AG10803 (cell line): Measurements from ENCODE around the gene ARHGEF11.

ENCODE experiments used
- DNase-seq: peaks from one replicate; pipeline ENCODE4 v3.0.0; 2010; ENCODE audit warnings: low read depth
- H3K4me3 ChIP-seq: 2 replicates; pipeline ENCODE4 v1.5.1; 2011; ENCODE audit warnings: mild to moderate bottlenecking, low read length, control low read depth
- TF ChIP-seq, protein P1 (sequence below): conservative IDR thresholded peaks from 2 replicates; pipeline ENCODE4 v1.5.1; 2011; ENCODE audit warnings: mild to moderate bottlenecking, low read length, control low read depth, inconsistent platforms

Gene ARHGEF11

GRCh38 chr1:157004806-157005205, 40.7 kb downstream of the ARHGEF11 start:
- DNase-seq: peak; percentile 45
- TF ChIP-seq, protein P1, sequence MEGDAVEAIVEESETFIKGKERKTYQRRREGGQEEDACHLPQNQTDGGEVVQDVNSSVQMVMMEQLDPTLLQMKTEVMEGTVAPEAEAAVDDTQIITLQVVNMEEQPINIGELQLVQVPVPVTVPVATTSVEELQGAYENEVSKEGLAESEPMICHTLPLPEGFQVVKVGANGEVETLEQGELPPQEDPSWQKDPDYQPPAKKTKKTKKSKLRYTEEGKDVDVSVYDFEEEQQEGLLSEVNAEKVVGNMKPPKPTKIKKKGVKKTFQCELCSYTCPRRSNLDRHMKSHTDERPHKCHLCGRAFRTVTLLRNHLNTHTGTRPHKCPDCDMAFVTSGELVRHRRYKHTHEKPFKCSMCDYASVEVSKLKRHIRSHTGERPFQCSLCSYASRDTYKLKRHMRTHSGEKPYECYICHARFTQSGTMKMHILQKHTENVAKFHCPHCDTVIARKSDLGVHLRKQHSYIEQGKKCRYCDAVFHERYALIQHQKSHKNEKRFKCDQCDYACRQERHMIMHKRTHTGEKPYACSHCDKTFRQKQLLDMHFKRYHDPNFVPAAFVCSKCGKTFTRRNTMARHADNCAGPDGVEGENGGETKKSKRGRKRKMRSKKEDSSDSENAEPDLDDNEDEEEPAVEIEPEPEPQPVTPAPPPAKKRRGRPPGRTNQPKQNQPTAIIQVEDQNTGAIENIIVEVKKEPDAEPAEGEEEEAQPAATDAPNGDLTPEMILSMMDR: no peak
- no peak overlapping the region for H3K4me3 ChIP-seq

DNA sequence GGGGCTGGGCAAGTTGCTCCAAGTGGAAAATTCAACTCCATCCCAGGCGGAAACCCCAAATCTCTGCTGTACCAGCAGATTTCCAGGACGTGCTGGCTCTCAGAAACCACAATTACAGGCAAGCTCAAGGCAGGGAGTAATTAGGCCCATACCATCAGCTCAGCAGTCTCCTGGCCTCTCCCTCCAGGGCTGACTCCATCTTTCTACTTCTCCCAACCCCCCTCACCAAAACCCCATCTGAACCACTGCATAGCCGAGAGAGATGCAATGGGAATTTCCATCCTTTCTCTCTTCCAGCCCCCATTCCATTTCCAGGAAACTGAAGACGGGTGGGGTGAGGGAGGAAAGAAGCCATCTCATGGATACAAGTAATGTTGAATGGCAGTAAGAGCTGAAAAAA, 41.2 kb downstream of the ARHGEF11 start:
- no peak overlapping the region for H3K4me3 ChIP-seq
- DNase-seq: peak; percentile 29
- TF ChIP-seq, protein P1: no peak

- no peak overlapping the region for H3K4me3 ChIP-seq
- TF ChIP-seq, protein P1: no peak
- DNase-seq: peak; percentile 26
These were observed 44.2 kb downstream of the ARHGEF11 start for GRCh38 chr1:157001304-157001703.

GRCh38 chr1:157000686-157001085, 44.9 kb downstream of the ARHGEF11 start:
- H3K4me3 ChIP-seq: no peak overlapping the region
- TF ChIP-seq, protein P1: no peak
- DNase-seq: no peak

DNA sequence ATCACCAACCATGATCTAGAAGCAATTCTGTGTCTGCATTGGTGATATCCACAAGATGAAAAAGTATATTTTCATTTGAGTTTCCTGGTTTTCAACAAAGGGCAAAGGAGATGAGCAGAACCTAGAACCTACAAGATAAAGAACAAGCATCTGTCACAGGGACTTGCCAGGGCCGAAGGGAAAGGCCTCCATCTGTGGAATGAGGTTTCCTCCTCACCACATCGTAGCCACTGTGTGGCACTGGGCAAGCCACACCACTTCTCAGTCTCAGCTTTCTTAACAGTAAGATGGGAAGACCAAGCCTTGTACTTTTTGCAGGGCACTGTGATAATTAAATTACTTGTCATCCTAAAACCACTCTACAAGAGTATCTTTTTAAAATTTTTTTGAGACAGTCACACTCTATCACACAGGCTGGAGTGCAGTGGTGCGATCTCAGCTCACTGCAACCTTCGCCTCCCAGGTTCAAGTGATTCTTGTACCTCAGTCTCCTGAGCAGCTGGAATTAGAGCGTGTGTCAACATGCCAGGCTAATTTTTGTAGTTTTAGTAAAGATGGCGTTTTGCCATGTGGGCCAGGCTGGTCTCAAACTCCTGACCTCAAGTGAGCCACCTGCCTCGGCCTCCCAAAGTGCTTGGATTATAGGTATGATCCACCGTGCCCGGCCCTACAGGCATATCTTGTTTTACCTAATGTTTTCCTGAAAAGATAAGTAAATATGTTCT, 45.8 kb downstream of the ARHGEF11 start:
- no peak for DNase-seq
- no peak overlapping the region for H3K4me3 ChIP-seq
- TF ChIP-seq, protein P1: no peak

DNA sequence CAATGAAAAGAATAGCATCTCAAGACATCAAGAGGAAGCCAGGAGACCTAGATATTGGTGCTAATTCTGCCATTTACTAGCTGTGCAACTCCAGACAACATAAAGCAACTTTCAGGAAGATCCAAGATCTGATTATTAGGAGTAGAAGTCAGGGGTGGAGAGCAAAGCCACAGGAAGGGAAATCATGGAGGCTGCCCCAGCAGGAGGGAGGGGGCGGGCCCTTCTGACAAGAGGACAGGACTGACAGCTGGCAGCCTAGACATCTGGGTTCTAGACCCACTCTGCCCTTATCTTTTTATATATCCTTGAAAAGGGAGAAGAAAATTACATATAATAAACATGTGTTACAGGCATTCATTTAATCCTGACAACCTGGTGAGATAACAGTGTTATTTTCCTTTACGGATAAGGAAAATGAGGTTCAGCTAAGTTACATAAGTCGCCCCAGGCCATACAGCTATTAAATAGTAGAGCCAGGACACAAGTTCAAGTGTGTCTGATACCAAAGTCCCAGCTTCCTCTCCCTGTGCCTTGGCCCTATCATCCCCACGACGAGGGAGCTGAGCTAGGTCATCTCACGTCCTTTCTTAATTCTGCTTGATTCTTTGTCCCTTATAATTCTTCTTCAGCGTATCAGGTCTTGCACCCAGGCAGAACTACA, 46.6 kb downstream of the ARHGEF11 start:
- no peak for DNase-seq
- no peak overlapping the region for H3K4me3 ChIP-seq
- TF ChIP-seq, protein P1: no peak

DNA sequence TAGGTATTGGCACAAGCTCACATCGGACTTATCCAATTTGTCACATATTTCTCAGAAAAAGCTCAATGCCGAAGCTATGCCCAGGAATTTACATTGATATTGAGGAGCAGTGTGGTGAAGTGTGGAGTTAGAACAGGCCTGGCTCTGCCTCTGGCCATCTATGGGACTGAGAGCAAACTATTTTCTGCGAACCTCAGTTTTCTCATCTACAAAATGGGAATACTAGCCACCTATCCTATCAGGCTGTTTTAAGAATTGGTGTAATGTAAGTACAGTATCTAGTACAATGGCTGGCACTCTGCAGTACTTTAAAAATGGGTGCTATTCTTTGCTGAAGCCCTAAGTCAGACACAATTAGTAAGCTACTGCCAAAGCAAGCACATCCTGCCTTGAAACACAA, 47.2 kb downstream of the ARHGEF11 start:
- TF ChIP-seq, protein P1: no peak
- no peak for DNase-seq
- H3K4me3 ChIP-seq: no peak overlapping the region
